ENCODE results near the gene MID2. TPM values are rescaled to one million over a fixed set of nuclear protein-coding genes. Genes with fewer than 3 reads are reported as not detected.
"Not testable (repeated sequence)": the region's sequence is repeated elsewhere in the genome, so short reads cannot be mapped to it uniquely, and the experiment has no call there.

MID2 gene
- total RNA-seq, 3 donors from 2014 or later, result 2.9 to 29.0 (median 5.4) TPM

DNA sequence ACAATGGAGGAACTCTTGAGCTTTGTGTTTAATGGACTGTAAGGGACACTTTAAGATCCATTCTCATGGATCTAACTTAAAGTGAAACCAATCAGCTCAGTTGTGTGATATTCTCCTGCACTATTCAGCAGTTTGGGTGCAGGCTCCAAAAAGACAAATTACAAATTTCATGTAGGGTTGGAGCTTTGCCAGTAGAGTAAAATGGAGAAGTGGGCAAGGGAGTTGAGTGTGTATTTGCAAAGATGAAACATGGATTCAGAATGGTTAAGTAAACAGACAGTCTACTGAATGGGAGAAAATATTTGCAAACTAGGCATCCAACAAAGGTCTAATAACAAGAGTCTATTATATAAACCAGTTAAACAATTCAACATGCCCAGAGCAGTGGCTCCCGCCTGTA, 21.2 kb upstream of the MID2 start:
- H3K4me3 ChIP-seq, result no peak overlapping the region
- H3K4me1 ChIP-seq (ENCODE audit: low read depth), result no peaks in the 10 kb centered on the region
- H3K9me3 ChIP-seq, result no peaks in the 10 kb centered on the region
- TF ChIP-seq, protein P1, sequence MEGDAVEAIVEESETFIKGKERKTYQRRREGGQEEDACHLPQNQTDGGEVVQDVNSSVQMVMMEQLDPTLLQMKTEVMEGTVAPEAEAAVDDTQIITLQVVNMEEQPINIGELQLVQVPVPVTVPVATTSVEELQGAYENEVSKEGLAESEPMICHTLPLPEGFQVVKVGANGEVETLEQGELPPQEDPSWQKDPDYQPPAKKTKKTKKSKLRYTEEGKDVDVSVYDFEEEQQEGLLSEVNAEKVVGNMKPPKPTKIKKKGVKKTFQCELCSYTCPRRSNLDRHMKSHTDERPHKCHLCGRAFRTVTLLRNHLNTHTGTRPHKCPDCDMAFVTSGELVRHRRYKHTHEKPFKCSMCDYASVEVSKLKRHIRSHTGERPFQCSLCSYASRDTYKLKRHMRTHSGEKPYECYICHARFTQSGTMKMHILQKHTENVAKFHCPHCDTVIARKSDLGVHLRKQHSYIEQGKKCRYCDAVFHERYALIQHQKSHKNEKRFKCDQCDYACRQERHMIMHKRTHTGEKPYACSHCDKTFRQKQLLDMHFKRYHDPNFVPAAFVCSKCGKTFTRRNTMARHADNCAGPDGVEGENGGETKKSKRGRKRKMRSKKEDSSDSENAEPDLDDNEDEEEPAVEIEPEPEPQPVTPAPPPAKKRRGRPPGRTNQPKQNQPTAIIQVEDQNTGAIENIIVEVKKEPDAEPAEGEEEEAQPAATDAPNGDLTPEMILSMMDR (IDR thresholded peaks at IDR 0.05), result no peak
- no peaks in the 10 kb centered on the region for H3K36me3 ChIP-seq (ENCODE audit: low read depth)
- intact Hi-C loops (cut with DNase I, micrococcal nuclease), result no loop called here
- no peak for ATAC-seq
- DNase-seq, result no peak

DNA sequence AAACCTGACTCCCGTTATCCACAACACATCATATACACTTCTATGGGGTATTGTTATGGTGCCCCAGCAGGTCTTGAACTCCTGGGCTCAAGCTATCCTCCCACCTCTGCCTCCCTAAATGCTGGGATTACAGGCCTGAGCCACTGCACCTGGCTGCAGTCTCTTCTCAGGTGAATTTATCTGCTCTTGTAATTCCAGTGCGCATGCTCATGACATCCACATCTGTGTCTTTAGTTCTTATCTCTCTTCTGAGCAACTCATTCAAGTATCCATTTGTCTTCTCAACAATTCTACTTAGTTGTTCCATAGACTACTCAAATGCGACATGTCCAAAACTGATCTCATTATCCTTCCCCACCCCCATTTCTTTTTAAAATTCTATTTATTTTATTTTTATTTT, 20.5 kb upstream of the MID2 start:
- H3K4me1 ChIP-seq (ENCODE audit: low read depth), result no peaks in the 10 kb centered on the region
- DNase-seq, result no peak
- intact Hi-C loops (cut with DNase I, micrococcal nuclease), result no loop called here

DNA sequence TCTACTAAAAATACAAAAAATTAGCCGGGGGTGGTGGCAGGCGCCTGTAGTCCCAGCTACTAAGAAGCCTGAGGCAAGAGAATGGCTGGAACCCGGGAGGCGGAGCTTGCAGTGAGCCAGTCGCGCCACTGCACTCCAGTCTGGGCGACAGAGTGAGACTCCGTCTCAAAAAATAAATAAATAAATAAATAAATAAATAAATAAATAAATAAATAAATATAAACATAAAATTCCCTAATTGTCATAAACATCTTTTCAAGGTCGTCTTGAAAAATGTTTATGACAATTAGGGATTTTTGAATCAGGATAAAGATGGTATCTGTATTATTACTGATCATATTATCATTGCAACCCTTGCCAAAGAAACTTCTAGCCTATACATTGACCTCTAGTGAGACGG, 15.6 kb upstream of the MID2 start:
- H3K4me1 ChIP-seq (ENCODE audit: low read depth); H3K36me3 ChIP-seq (ENCODE audit: low read depth); DNase-seq; H3K9me3 ChIP-seq; ATAC-seq; intact Hi-C loops (cut with DNase I, micrococcal nuclease); H3K4me3 ChIP-seq: not testable (repeated sequence)

More for the DNA sequence above, 20.5 kb upstream of the MID2 start:
- no peak for ATAC-seq
- Histone ChIP-seq H3K4me3 (no peak overlapping the region), H3K9me3 (no peaks in the 10 kb centered on the region), H3K36me3 (ENCODE audit: low read depth) (no peaks in the 10 kb centered on the region)
- TF ChIP-seq, protein P1 (IDR thresholded peaks at IDR 0.05), result no peak

DNA sequence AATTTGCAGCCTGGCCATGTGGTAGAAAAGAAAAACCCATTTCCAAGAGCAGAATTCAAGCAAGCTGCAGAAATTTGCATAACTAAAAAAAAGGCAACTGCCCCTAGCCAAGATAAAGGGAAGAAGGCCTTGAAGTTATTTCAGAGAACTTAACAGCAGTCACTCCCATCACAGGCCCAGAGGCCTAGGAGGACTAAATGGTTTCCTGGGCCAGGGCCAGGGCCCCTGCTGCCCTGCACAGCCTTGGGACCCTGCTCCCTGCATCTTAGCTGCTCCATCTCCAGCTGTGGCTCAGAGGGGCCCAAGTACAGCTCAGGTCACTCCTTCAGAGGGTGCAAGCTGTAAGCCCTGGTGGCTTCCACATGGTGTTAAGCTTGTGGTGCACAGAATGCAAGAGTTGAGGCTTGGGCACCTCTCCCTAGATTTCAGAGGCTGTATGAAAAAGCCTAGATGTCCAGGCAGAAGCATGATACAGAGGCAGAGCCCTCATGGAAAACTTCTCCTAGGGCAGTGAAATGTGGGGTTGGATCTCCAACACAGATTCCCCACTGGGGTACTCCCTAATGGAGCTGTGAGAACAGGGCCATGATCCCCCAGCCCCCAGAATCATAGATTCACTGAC, 6.7 kb upstream of the MID2 start:
- no peak for ATAC-seq
- Histone ChIP-seq H3K4me3 (no peak overlapping the region), H3K36me3 (ENCODE audit: low read depth) (no peaks in the 10 kb centered on the region), H3K4me1 (ENCODE audit: low read depth) (no peaks in the 10 kb centered on the region), H3K9me3 (peaks cover 5% of the 10 kb centered on the region)
- TF ChIP-seq, protein P1 (IDR thresholded peaks at IDR 0.05), result no peak
- DNase-seq, result no peak
- intact Hi-C loops (cut with DNase I, micrococcal nuclease), result no loop called here

DNA sequence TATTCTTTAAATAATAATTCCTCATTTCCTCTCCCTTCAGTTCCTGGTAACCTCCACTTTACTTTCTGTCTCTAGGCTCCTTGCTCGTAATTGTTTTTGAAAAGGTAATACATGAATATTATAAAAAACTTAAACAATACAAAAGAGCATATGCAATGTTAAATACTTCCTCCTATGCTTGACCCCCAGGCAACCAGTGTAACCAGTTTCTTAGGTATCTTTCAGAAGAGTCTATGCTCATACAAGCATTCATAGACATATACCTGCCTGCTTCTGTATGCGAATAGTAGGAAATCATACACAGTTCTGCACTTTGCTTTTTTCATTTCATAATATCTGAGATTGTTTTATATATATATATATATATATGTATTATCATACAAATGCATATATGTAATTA, 2.6 kb upstream of the MID2 start:
- Histone ChIP-seq H3K36me3 (ENCODE audit: low read depth) (no peaks in the 10 kb centered on the region), H3K4me1 (ENCODE audit: low read depth) (no peaks in the 10 kb centered on the region), H3K4me3 (no peak overlapping the region), H3K9me3 (peaks cover 5% of the 10 kb centered on the region)
- intact Hi-C loops (cut with DNase I, micrococcal nuclease), result no loop called here
- DNase-seq, result no peak
- TF ChIP-seq, protein P1 (IDR thresholded peaks at IDR 0.05), result no peak
- no peak for ATAC-seq

DNA sequence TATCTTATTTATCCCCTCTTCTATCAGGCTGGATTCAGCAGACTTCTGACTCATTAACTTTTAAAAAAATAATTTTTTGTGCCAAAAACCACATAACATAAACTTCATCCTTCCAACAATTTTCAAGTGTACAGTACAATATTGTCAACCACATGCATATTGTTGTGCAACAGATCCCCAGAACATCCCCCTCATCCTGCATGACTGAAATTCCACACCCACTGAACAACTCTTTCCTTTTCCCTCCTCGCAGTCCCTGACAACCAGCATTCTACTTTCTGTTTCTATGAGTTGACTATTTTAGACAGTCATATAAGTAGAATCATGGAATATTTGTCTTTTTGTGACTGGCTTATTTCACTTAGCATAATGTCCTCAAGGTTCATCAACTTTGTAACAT, 2.2 kb upstream of the MID2 start:
- Histone ChIP-seq H3K9me3 (peaks cover 5% of the 10 kb centered on the region), H3K4me1 (ENCODE audit: low read depth) (no peaks in the 10 kb centered on the region), H3K4me3 (no peak overlapping the region), H3K36me3 (ENCODE audit: low read depth) (no peaks in the 10 kb centered on the region)
- intact Hi-C loops (cut with DNase I, micrococcal nuclease), result no loop called here
- DNase-seq (no peak), ATAC-seq (no peak)
- TF ChIP-seq, protein P1 (IDR thresholded peaks at IDR 0.05), result no peak

Data from mucosa of descending colon (tissue), 3 donors.